Iris pigment epithelial cell (primary cell): Measurements from ENCODE around the gene C14orf132.
A peak's percentile ranks its signal among the peaks of the same experiment; 100 is the strongest.

ENCODE experiments used
- DNase-seq: peaks from one replicate; pipeline ENCODE4 v3.0.0-alpha.2; 2011; ENCODE audit warnings: low read depth

Gene C14orf132

DNA sequence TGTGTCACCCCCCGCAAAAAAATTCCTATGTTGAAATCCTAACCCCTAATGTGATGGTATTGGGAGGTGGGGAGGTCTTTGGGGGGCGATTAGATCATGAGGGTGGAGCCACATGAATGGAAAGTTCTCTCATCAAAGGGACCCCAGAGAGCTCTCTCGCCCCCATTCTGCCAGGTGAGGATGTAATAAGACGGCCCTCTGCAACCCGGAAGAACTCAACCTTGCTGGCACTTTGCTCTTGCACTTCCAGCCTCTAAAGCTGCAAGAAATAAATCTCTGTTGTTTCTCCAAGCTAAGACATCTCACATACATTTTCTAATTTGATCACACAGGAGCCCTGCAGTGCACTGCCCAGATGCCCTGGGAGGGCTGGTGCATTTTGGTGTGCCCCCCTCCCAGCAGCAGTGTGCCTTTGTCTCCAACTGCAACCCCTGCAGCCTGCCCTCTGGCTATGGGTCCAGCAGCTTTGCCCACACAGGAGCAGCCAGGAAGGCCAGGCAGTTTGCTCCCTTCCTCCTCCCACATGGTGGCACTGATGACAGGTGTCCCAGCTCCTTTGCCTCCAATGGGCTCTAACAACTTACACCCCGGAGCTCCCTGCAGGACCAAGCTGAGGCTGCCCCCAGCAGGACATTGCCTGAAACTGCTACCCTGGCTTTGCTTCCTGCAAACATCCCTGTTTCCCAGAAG, 59.3 kb downstream of the C14orf132 start:
- DNase-seq: peak; percentile 63

DNA sequence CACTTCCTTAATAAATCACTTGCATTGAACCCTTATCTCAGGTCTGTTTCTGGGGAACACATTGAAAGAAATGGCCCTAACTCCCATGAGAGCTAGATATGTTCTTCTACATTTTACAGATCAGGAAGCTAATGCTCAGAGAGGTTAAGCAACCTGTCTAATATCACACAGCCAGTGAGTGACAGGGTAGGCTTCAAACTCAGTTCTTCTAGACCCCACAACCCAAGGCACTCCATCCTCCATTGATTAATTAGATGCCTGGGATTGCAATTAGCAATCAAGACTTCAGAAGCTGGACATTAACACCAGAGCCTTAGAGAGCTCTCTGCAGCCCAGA, 59.8 kb downstream of the C14orf132 start:
- DNase-seq: no peak

DNA sequence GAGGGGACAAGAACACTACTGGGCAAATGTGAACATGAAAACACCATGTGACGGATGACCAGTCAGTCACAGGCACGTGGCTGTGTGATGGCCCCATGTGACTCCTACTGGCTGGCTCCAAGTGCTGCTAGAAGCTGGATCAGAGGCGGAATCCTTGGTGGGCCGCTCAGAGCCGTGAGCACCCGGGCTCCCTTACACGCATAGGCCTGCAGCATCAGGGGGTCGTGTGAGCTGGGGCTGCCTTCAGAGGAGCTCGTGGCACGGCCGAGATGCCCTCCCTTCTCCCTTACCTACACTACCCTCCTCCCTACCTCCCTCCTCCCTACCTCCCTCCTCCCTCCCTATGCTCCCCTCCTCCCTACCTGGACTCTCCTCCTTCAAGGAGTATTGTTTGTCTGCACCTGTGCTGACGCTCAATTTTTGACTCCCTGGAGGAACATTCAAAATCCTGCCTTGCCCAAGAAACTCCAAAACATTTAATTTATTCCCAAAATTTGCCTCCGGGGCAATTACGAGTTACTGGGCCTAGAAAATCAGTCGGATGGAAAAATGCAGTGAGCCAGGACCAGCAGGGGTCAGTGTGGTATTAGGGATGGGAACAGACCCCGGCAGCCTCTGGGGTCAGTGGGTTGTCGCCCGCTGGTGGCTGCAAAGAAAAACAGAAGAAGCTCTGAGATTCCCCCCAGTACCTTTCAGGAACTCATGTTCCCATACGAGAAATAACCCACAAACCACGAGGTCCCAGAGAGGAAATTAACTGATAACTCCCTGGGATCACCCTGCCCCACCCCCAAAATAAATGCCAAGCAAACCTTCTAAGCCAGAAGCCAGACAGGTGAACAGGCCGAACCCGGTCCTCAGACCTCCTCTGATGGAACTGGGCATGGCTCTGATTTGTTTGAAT, 61.3 kb downstream of the C14orf132 start:
- peak; percentile 79 for DNase-seq

DNA sequence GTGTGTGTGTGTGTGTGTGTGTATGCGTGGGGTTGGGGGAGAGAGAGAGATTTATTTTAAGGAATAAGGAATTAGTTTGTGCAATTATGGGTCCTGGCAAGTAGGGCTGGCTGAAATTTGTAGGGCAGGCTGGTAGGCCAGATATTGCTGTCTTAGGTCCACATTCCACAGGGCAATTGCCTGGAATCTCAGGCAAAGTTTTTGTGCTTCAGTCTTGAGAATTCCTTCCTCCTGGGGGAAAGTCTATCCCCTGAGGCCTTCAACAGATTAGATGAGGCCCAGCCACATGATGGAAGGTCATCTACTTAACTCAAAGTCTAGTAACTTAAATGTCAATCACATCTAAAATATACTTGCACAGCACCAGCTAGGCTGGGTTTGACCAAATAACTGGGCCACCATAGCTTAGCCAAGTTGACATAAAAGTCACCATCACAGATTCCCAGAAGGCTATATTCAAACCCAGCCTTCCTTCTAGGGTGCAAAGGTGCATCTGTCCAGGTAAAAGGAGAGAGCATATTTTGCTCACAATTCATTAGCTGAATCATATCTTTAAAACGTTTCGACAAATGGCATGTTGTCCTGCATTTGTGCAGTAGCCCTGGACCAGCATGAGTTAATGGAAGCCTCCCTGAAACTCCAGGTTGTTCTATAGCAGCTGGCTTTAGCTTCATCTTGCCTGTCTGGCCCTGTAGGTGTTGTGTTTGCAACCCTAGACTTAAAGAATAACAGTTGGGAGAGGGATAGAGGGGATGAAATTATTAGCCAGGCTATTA, 63.1 kb downstream of the C14orf132 start:
- no peak for DNase-seq

DNA sequence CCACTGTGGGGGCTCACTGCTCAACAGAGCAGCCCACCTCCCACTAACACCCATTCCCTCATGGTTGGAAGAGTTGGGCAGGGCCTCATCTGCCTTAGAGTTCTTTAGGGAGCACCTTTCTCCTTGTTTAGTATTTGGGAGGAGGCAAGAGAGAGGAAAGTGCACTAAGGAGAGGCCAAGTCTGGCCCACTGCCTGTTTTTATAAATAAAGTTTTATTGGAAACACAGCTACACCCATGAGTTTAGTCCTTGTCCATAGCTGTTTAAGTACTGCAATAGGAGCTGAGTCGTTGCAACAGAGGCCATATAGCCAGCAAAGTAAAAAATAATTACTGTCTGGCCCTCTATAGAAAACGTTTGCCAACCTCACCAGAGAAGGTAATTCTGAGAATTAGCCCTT, 63.9 kb downstream of the C14orf132 start:
- no peak for DNase-seq

DNA sequence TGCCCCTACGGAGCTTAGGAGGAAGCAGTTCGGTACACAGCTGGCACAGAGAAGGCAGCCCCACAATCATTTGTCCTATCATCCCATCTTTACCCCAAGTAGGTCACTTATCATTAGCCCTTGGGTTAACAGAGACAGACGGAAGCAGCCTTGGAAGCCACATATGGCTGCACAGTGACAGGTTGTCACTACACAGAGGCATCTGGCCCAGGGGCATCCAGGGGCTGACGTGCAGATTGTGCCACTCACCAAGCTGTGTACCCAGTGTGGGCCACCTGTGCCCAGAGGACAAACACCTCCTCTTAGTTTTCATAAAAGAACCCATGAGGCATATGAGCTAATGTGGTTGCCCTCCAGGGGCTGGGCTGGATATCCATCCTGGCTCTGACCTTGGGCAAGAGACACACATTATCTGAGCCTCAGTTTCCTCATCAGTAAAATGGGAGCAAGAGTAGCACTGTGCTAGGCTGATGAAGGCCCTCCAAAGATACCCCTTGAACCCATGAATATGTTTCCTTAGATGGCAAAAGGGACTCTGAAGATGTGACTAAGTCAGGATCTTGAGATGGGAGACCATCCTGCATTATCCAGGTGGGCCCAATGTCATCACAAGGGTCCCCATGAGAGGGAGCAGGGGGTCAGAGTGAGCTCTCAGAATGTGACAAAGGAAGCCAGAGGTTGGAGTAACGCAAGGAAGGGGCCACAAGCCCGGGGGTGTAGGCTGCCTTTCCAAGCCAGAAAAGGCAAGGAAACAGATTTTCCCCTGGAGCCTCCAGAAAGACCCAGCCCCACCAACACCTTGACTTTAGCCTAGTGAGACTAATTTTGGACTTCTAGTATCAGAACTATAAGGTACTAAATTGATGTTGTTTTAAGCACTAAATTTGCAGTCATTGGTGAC, 64.6 kb downstream of the C14orf132 start:
- DNase-seq: no peak

DNA sequence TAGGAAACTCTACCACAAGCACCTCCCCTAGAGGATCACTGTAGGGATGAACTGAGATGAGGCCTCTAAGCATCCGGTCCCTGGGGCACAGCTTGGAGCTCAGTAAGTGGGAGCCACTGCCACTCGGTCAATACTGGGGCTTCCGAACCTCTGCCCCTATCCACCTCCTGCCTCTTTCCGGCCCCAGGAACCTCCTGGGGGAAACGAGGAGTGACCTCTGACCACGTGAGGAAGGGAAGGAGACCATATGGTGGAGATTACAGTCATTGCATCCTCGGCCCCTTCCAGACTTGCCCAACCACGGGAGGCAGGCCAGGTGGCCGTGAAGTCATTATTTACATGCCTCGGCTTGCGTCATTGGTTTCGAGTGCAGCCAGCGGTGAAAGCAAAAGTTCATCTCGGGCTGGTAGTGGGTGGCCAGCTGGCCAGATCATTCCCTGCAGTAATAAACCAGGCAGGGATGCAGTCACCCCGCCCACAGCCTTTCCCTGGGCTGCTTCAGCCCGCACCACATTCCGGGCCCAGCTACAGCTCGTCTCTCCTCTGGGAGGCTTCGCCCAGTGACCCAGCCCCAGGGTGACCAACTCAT, 65.4 kb downstream of the C14orf132 start:
- peak; percentile 99 for DNase-seq

DNA sequence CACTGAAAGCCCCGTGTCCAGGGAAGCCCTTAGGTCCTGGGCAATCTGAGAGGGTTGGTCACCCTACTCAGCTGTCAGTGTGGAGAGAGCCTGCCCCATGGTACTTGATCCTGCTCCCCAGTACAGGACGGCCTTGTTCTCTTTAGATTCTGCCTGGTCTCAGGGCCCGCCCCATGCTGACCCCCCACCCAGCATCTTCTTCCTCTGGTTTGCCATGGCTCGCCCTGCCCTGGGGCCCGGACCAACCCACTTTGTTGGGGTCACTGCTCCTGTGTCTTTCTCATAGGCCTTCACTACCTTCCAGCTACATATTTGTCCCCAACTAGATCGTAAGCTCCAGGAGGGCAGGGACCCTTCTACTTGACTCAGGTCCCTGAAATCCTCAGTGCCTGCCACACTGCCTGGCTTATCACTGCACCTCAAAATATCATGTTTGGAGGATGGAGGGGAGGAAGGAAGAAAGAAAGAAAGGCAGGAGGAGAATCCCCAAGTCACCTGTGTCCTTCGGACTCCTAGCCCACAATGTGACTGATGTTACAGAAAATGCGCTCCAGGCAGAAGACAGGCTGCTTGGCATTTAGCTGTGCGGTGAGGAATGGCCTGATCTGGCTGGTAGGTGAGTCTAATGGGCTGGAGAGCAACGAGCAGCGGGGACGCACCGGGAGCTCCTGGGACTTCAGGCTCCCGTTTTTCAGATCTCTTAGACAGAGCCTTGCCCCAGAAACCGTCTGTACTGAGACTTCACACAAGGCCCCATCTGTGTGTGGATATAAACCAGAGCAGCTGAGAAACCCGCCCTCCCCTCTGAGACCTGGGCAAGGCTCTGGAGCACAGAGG, 66.1 kb downstream of the C14orf132 start:
- no peak for DNase-seq

DNA sequence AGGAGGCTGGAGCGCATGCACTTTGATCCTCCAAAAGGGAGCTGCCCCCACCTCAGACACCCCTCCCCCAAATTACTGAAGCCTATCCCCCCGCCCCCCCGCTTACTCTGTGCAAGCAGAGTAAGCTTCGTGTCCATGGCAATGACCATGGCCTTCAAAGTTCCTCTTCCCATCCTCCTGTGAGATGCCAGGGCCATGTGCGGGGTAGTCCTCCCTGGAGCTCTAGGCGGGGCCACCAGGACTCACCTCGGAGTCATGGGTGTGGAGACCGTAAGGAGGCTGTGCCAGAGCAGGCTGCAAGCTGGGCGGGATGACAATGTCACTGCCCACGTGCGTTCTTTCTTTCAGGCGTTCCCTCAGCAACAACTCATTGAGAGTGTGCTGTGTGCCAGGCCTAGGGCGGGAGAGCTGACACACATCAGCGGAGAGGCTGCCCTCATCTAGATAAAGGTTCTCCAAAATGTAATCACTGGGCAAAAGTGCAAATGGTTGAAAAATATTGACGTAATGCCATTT, 66.8 kb downstream of the C14orf132 start:
- no peak for DNase-seq

DNA sequence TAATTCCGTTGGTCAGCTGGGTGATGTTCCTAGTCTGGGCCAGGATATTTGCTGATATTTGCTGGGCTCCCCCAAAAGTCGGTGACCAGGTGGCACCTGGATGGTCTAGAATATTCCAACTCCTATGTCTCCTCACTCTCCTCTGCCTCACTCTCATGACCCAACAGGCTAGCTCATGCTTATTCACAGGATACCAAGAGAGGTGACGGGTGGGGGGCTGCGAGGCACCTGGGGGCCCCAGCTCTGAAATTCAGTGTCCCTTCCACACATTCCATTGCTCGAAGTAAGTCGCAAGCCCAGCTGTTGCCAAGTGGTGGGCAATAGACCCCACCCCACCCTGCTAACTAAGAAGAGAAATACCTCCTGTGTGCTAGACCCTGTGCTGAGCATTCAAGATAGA, 67.7 kb downstream of the C14orf132 start:
- no peak for DNase-seq

DNA sequence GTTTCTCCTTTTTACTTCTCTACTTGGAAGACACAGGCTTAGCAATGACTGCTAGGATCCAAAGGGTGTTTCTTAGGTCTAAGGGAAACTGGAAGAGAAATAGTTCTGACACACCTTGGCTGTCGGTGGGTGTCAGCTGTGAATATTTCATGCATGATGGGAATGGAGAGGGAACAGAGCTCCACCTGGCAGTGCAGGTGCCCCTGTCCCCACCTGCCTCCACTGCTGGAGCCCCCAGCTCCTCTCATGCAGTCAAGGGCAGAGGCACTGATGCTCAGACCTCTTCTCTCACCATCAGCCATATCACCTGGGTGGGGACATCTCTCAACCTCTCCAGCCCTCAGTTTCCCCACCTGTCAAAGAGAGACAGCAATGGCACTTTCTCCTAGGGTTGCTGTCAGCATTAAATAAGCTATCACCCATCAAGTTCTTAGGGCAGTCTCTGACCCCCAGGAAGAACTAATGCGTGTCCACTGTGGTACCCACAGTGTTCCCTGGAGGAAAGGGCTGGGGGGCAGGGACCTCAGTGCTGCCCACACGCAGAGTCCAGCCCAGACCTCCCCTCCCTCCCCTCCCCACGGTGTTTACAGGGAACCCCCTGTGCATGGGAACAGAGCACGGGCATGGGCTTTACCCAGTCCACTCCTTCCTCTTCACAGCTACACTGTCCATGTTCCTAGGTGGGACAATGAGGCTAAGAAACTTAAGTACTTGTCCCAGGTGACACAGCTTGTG, 69.1 kb downstream of the C14orf132 start:
- no peak for DNase-seq

DNA sequence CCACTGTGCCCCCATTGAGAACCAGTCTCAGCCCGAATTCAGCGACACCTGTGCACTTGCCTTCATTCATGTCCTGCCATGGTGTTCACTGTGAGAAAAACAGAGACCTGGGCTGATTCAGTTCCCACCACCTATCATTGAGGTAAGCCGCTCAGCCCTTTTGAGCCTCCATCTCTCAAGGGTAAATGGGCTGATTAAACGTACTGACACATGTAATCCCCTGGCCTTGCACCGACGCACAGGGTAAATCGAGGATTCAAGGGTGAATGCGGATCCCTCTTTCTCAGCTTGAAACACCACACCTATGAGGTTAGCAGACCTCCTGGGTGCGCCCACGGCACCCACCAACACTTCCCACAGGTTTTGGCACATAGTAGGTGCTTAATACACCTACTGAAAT, 69.7 kb downstream of the C14orf132 start:
- no peak for DNase-seq

DNA sequence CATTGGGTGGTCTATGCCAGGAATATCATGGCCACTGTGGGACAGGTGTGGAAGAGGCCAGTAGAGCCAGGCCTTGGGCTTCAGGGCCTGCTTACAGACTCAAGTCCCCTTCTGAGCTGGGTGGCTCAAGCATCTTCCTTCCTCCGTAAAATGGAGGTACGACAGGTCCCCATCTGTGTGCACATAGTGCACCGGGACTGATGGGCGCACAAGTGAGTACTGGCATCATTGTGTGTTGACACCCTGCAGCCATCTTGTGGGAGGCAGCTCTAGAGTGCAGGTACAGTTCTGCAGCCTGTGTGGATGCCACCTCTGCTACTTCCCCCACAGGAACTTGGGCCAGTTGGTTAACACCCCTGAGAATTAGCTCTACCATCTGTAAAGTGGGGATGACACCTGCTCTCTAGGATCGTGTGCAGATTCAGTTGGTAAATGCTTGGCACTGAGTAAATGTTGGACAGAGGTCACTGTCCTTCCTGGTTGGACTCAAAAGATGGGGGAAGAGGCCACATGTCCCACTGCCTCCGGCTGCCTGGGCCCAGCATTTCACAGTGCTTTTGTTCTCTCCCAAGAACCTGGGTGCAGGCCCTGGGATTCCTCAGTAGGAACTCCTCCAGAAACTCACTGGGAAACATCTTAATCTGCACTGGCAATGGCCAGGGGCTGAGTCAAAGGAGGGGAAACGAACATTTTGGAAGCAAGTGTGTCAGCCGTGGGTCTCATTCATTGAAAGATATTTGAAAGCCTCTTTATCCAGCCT, 70.6 kb downstream of the C14orf132 start:
- DNase-seq: no peak

DNA sequence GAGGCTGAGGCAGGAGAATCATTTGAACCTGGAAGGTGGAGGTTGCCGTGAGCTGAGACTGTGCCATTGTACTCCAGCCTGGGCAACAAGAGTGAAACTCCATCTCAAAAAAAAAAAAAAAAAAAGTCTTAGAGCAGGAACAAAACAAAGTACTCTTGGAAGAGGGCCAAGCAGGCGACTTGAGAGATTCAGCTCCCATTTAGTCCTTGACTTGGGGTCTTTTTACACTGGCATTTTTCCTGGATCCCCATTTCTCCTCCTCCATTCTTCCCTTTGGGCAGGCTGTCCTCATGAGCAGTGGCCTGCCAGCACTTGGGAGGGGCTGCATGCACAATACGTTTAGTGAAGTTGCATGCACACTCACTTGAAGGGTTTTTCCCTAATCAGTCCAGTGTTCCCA, 72.9 kb downstream of the C14orf132 start:
- DNase-seq: no peak

DNA sequence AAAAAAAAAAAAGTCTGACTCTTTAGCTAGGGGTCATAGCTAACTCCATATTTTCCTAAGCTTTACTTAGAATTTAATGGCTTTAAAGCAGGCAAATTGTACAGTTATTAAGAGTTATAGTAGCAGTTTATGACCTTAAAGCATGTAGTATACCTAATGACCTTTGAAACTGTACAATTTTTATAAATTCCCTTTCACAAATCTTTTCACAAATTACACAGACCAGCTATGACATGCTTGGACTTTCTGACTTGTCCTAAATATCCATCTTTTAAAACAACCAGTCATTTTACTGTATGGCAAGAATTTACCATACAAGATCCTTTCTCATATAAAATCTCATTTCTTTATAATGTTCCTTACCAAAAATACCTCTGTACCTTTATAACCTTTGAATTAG, 74.8 kb downstream of the C14orf132 start:
- DNase-seq: no peak

DNA sequence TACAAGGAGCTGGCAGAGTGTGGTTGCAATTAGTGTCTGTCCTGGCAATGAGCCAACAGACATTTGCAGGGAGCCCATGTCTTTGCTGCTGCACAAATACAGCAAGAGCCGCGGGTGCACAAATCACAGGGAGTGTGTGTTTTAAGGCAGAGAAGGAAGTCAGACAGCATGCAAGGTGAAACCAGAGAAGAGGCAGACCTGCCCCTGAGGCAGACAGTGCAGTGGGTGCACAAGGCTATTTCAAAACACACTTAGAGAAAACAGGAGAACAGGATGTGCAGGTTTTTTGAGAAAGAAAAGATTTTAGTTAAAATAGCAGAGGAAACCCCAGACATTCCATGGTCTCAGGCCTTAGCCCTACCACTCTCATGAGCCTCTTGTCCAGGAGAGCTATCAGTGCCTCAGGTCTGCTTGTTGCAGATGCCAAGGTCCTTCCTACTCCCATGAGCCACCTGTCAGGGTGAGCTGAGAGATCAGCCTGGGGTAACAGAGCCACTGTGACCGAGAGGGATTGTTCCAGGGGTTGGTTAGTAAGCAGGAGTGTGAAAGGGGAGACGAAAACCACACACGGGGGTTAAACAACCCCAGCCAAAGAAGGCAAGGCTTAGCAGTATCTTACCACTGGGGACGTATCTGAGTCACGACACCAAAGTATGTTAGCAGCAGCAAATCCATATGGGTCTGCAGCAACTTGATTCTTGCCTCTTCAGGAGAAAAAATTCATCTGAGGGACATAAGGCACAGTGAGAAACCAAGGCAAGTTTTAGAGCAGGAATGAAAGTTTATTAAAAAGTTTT, 78.1 kb downstream of the C14orf132 start:
- DNase-seq: peak; percentile 80

DNA sequence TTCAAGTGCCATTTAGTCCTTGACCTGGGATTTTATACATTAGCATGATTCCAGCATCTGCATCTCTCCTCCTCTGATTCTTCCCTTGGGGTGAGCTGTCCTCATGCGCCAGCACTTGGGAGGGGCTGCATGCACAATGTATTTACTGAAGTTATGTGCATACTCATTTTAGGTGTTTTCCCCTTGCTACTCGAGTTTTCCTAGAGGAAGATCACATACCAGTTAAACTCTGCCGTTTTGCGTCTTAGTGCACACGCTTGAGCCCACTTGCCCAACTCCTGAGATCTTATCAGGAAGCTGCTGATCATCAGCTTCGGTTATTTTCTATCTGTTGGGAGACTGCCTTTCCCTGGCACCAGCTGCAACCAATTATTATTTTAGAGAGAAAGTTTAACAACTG, 78.8 kb downstream of the C14orf132 start:
- DNase-seq: no peak

DNA sequence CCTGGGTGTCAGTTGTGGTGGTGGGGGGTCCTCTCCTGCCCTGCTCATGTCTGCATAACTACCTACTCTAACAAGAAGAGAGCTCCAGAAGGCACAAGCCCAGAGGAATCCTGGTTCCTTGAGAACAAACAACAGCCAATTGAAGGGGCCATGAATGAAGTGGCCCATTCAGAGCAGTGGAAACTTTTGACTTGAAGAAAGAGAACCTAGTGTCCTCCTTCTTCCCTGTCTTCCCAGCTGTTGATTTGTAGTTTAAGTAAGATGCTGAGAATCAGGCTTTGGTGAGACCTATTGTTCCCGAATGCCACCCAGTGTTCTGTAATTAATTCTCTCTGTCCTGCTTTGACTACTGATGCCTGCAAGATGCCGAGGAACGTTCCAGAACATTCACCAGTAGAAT, 79.2 kb downstream of the C14orf132 start:
- DNase-seq: no peak
